Central memory CD8-positive, alpha-beta T cell (primary cell): Measurements from ENCODE around the gene CLPSL2.
"Not testable (repeated sequence)": the region's sequence is repeated elsewhere in the genome, so short reads cannot be mapped to it uniquely, and the experiment has no call there.

Experiments used
- ATAC-seq: fragments of 150-1000 bp; cut with Tn5 transposase; replicated peaks from 2 replicates; pipeline ENCODE4 v1.10.0; 2022; ENCODE audit warnings: mild to moderate bottlenecking, moderate FRiP score, moderate number of reproducible peaks; ENCODE audit not compliant: poor library complexity, severe bottlenecking; ENCODE audit errors: extremely low read depth
- DNase-seq, 2 donors: peaks; one replicate each; pipeline ENCODE4 v3.0.0; 2021; ENCODE audit warnings: low spot score in 2 of 2
- H3K27ac Mint-ChIP-seq: one replicate; pipeline ENCODE4 v1.8.0; 2022; ENCODE audit warnings: low read depth, mild to moderate bottlenecking, moderate library complexity, mixed read lengths
- H3K27me3 Mint-ChIP-seq: one replicate; pipeline ENCODE4 v1.8.0; 2022; ENCODE audit warnings: mixed read lengths
- H3K36me3 Mint-ChIP-seq: one replicate; pipeline ENCODE4 v1.8.0; 2022; ENCODE audit warnings: mild to moderate bottlenecking, moderate library complexity, mixed read lengths; ENCODE audit not compliant: insufficient read depth
- H3K4me1 Mint-ChIP-seq: one replicate; pipeline ENCODE4 v1.8.0; 2022; ENCODE audit warnings: mixed read lengths
- H3K4me3 Mint-ChIP-seq: one replicate; pipeline ENCODE4 v1.8.0; 2022; ENCODE audit warnings: mild to moderate bottlenecking, moderate library complexity, mixed read lengths
- H3K9me3 Mint-ChIP-seq: one replicate; pipeline ENCODE4 v1.8.0; 2022; ENCODE audit warnings: mixed read lengths

The CLPSL2 gene, protein sequence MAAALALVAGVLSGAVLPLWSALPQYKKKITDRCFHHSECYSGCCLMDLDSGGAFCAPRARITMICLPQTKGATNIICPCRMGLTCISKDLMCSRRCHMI

DNA sequence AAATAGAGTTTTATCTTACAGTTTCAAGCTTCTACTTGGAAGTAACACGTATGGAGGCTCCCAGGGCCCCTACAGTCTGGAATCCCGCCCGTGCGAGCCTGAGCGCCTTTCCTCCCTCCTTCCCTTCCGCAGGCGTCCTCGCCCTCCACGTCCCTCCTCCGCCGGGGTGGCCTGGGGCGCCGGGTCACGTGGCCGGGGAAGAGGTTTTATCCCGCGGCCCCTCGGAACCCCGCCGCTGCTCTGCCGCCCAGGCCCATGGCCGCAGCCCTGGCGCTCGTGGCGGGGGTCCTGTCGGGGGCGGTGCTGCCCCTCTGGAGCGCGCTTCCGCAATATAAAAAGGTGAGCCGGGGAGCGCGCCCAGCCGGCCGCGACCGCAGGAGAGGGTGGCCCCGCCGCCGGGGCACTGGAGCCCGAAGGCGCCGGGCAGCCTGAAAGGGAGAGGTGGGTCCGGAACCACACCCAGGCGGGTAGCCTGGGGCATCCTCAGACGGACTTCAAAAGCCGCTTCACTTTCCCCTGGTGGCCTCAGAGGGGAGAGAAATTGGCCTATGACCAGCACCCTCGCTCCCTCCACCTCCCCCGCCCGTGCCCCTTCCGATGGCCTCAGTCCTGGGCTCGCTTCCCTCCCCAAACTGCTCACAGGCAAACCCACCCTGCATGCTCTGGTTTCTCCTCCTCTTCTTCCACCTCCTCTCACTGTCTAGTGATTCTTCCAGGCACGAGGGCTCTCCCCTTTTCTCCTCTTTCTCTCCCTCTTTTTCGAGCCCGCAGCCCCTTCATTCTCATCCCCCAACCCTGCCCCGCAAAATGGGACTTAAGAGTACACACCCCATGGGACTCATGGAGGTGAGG, at the start of gene CLPSL2:
Gene CLPSL2 (plus strand): TSS at position 235 of the 852 bp plus-strand sequence. CDS start 21 bp downstream, at position 256.
- peak within 1 kb of the TSS; percentile 39 for H3K4me3 Mint-ChIP-seq
- DNase-seq (no peak), ATAC-seq (no peak)
- no peaks in the 10 kb centered on the region for H3K36me3 Mint-ChIP-seq
- peaks cover 48% of the 10 kb centered on the region for H3K27me3 Mint-ChIP-seq
- H3K9me3 Mint-ChIP-seq: no peaks in the 10 kb centered on the region
- no peak within 1 kb of the TSS for H3K27ac Mint-ChIP-seq
- peaks cover 5% of the 10 kb centered on the region for H3K4me1 Mint-ChIP-seq

DNA sequence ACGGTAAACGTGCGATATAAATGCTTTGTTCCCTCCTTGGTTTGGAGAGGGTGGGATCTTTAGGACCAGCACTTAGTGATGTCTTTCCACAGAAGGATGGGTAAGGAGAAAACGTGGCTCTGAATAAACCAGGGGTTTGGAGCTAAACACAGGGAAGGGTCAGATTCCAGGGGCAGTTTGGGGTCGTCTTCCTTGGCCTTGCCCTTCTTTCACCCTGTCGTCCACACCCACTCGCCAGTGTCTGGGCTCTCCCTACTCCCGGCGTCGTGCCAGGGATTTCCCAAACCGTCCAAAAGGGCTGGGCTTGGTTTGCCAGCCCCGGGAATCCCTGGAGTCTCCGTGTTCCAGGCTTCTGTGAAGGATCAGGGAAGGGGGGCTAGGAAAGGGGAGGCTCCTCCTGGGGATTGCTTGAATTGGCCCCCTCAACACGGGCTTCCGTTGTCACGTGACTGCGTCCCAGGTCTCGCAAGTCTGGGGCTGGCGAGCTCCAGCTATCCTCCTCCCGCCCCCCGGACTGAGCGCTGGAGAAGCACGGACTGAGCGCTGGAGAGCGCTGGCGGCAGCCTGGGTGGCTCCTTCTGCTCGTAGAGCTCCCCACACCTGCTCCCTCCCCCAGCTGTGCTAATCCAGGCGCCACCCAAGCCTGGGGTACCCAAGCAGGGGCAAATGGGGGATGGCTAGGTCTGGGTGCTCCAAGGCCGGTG, 49.0 kb upstream of the CLPSL2 start:
- peaks cover 70% of the 10 kb centered on the region for H3K4me1 Mint-ChIP-seq
- H3K27ac Mint-ChIP-seq: peak overlapping the region; percentile 74
- H3K4me3 Mint-ChIP-seq: peak overlapping the region; percentile 60
- ATAC-seq (peak; percentile 16), DNase-seq (no peak)
- H3K36me3 Mint-ChIP-seq: peaks cover 20% of the 10 kb centered on the region
- H3K9me3 Mint-ChIP-seq: no peaks in the 10 kb centered on the region
- no peaks in the 10 kb centered on the region for H3K27me3 Mint-ChIP-seq

- Mint-ChIP-seq H3K27ac (peak overlapping the region; percentile 74), H3K4me1 (peaks cover 77% of the 10 kb centered on the region), H3K9me3 (no peaks in the 10 kb centered on the region), H3K4me3 (peak overlapping the region; percentile 60), H3K27me3 (no peaks in the 10 kb centered on the region), H3K36me3 (peaks cover 21% of the 10 kb centered on the region)
- DNase-seq (peak; percentile 75 to 85), ATAC-seq (peak; percentile 61)
These were observed 48.3 kb upstream of the CLPSL2 start for GRCh38 chr6:35727935-35728682.

GRCh38 chr6:35728683-35729678, 47.4 kb upstream of the CLPSL2 start:
- ATAC-seq (no peak), DNase-seq (no peak)
- H3K27me3 Mint-ChIP-seq: no peaks in the 10 kb centered on the region
- H3K4me3 Mint-ChIP-seq: peak overlapping the region; percentile 60
- peaks cover 73% of the 10 kb centered on the region for H3K4me1 Mint-ChIP-seq
- peak overlapping the region; percentile 74 for H3K27ac Mint-ChIP-seq
- no peaks in the 10 kb centered on the region for H3K9me3 Mint-ChIP-seq
- peaks cover 21% of the 10 kb centered on the region for H3K36me3 Mint-ChIP-seq

- Mint-ChIP-seq H3K27me3 (no peaks in the 10 kb centered on the region), H3K9me3 (no peaks in the 10 kb centered on the region), H3K27ac (peak overlapping the region; percentile 74), H3K4me1 (peaks cover 67% of the 10 kb centered on the region), H3K36me3 (peaks cover 21% of the 10 kb centered on the region), H3K4me3 (peak overlapping the region; percentile 60)
- DNase-seq (no peak), ATAC-seq (no peak)
These were observed 46.7 kb upstream of the CLPSL2 start for GRCh38 chr6:35729722-35730121.

GRCh38 chr6:35730745-35731413, 45.5 kb upstream of the CLPSL2 start:
- peak overlapping the region; percentile 74 for H3K27ac Mint-ChIP-seq
- peaks cover 21% of the 10 kb centered on the region for H3K36me3 Mint-ChIP-seq
- DNase-seq: no peak
- no peaks in the 10 kb centered on the region for H3K9me3 Mint-ChIP-seq
- peak overlapping the region; percentile 84 for H3K4me3 Mint-ChIP-seq
- ATAC-seq: no peak
- H3K4me1 Mint-ChIP-seq: peaks cover 59% of the 10 kb centered on the region
- H3K27me3 Mint-ChIP-seq: no peaks in the 10 kb centered on the region

DNA sequence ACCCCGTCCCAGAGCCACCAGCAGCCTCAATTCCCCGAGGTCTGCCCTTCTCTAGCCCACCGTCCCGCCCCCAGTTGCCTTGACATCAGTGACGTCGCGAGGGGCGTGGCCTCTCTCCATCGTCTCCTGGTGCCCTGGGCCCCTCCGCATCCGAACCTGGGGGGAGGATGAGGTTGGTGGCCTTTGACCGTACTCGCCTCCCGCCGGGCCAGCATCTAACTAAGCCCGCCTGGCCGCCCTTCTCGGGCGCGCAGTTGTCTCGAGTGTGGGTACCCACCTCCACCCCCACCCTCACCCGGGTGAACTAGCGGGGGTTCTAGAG, 45.0 kb upstream of the CLPSL2 start:
- Mint-ChIP-seq H3K27me3 (no peaks in the 10 kb centered on the region), H3K36me3 (peaks cover 20% of the 10 kb centered on the region), H3K4me3 (peak overlapping the region; percentile 84), H3K9me3 (no peaks in the 10 kb centered on the region), H3K4me1 (peaks cover 59% of the 10 kb centered on the region), H3K27ac (peak overlapping the region; percentile 74)
- peak; percentile 41 for ATAC-seq
- peak; percentile 90 to 93 for DNase-seq

DNA sequence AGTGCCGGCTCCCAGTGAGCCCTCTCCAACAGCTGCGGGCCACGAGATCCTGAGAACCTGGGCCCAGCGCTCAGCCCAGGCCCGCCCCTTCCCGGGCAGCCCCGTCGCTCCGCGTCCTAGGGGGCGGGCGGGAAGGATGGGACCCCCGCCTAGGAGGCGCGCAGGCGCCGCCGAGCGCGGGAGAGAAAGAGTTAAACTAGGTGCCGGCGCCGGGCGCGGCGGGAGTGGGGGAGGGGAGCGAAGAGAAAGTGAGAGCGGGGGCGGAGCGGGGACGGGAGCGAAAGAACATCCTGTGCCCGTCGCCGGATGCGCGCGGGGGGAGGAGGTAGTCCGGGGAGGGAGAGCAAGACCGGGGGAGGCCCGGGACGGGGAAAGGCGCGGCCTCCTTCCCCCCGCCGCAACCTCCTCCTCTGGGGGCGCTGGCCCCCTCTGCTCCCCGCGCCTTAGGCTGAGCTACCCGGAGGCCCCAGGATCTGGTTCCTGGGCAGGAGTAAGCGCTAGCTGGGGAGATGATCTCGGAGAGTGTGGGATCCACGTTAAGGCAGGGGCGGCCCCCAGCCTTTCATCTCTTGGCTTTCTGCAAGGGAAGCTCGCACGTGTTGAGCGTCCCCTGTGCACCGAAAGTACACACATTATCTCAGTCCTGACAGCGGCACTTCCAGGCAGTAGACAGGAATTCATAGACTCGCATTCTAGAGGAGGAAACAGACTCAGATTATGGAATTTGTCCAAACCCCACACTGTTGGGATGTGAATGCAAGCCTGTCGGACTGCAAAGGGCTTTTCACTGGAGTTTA, 44.5 kb upstream of the CLPSL2 start:
- peak overlapping the region; percentile 74 for H3K27ac Mint-ChIP-seq
- DNase-seq (peak; percentile 87), ATAC-seq (peak; percentile 56)
- peaks cover 54% of the 10 kb centered on the region for H3K4me1 Mint-ChIP-seq
- H3K36me3 Mint-ChIP-seq: peaks cover 16% of the 10 kb centered on the region
- no peaks in the 10 kb centered on the region for H3K27me3 Mint-ChIP-seq
- H3K4me3 Mint-ChIP-seq: peak overlapping the region; percentile 84
- no peaks in the 10 kb centered on the region for H3K9me3 Mint-ChIP-seq

DNA sequence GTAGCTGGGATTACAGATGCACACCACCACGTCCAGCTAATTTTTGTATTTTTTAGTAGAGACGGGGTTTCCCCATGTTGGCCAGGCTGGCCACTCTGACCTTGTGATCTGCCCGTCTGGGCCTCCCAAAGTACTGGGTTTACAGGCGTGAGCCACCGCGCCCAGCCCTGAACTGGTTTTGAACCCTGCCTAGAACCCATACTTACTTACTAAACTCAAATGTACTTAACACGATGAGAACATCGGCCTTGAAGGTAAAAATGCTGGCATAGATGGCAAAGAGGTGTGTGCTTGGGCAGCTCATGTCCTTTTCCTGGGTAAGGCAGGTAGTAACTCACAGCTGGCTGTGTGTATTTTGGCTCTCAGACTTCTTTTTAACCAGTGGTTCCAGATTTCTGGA, 42.8 kb upstream of the CLPSL2 start:
- Mint-ChIP-seq H3K4me3 (no peak overlapping the region), H3K27me3 (no peaks in the 10 kb centered on the region), H3K27ac (no peak overlapping the region), H3K4me1 (peaks cover 49% of the 10 kb centered on the region), H3K9me3 (no peaks in the 10 kb centered on the region), H3K36me3 (peaks cover 13% of the 10 kb centered on the region)
- no peak for ATAC-seq
- no peak for DNase-seq

- H3K4me1 Mint-ChIP-seq: peaks cover 43% of the 10 kb centered on the region
- H3K4me3 Mint-ChIP-seq, DNase-seq, ATAC-seq, H3K9me3 Mint-ChIP-seq, H3K27me3 Mint-ChIP-seq, H3K27ac Mint-ChIP-seq: not testable (repeated sequence)
- H3K36me3 Mint-ChIP-seq: peaks cover 12% of the 10 kb centered on the region
These were observed 42.1 kb upstream of the CLPSL2 start for GRCh38 chr6:35734319-35734718.

GRCh38 chr6:35735452-35735851, 40.9 kb upstream of the CLPSL2 start:
- no peak for ATAC-seq
- H3K9me3 Mint-ChIP-seq: no peaks in the 10 kb centered on the region
- peaks cover 36% of the 10 kb centered on the region for H3K4me1 Mint-ChIP-seq
- H3K36me3 Mint-ChIP-seq: peaks cover 11% of the 10 kb centered on the region
- DNase-seq: no peak
- no peak overlapping the region for H3K27ac Mint-ChIP-seq
- no peaks in the 10 kb centered on the region for H3K27me3 Mint-ChIP-seq
- no peak overlapping the region for H3K4me3 Mint-ChIP-seq
